Lower lobe of right lung (tissue), 2 donors: ENCODE results near the gene PDZD8. TPM values are rescaled to one million over a fixed set of nuclear protein-coding genes. Genes with fewer than 3 reads are reported as not detected.

Experiments used
- ATAC-seq, 2 donors: fragments of 200-7000 bp; cut with Tn5 transposase; one replicate each; pipeline ENCODE4 v1.9.1; 2020 to 2022; ENCODE audit warnings: mild to moderate bottlenecking in 2 of 2, moderate library complexity in 2 of 2
- DNase-seq: peaks from one replicate; pipeline ENCODE4 v3.0.0-alpha.2; 2020
- H3K27ac ChIP-seq: fragments of 200-600 bp; one replicate; pipeline ENCODE4 v1.8.0; 2022
- H3K27me3 ChIP-seq: fragments of 200-600 bp; one replicate; pipeline ENCODE4 v1.8.0; 2022; ENCODE audit warnings: low read depth
- H3K36me3 ChIP-seq: fragments of 200-600 bp; one replicate; pipeline ENCODE4 v1.8.0; 2022; ENCODE audit warnings: mild to moderate bottlenecking
- H3K4me1 ChIP-seq: fragments of 200-600 bp; one replicate; pipeline ENCODE4 v1.8.0; 2022
- H3K4me3 ChIP-seq: fragments of 200-600 bp; one replicate; pipeline ENCODE4 v1.8.0; 2022; ENCODE audit warnings: mild to moderate bottlenecking
- H3K9me3 ChIP-seq: fragments of 200-600 bp; one replicate; pipeline ENCODE4 v1.8.0; 2022
- CTCF ChIP-seq: fragments of 200-600 bp; IDR thresholded peaks from one replicate; pipeline ENCODE4 v1.8.0; 2022; ENCODE audit warnings: antibody characterized with exemption, mild to moderate bottlenecking
- intact Hi-C: fragments of 100-400 bp; cut with DNase I; formaldehyde crosslinking; loops from one replicate; pipeline ENCODE4 v1.11.0; 2022
- total RNA-seq: library from RNA; stranded (reverse); fragmentation: NEBNext Ultra II Directional; extraction: Animal tissue kit (Norgen Biotek cat#: 25700); gene quantifications from one replicate; pipeline ENCODE4 v1.2.1, GENCODE V29; 2021
- donor health status: DM: no; HTN: yes; CAD: no; lungs with severe emphysema.

Gene PDZD8
- total RNA-seq, 1 donor from 2014 or later, result 29.4 TPM

DNA sequence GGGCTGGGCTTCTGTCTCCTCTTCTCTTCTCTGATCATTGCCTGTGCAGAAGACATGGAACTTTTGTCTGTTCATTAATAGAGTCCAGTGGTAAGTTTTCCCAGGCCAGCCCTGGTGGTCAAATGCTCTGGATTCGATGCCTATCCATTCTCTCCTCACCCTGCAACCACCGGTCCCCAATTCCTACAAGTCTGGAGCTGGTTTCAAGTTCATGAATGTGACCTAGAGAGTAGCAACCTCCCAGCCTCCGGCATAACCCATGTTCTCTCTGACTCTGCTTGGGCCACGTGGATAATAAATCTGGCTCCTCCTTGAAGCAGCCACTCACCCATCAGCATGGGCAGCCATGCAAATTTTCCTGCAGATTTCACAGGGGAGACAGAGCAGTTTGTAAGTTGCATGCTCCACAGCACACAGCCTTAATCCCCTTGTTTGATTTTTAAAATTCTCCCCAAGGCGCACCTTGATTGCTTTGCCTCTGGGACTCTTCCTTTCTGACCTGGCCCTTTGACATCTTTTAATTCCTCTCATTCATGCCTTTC lies 37.3 kb upstream of the PDZD8 start:
- H3K4me3 ChIP-seq, result no peak overlapping the region
- H3K27ac ChIP-seq, result no peak overlapping the region
- TF ChIP-seq CTCF, result no peak
- intact Hi-C loops, result no loop called here
- no peaks in the 10 kb centered on the region for H3K36me3 ChIP-seq
- ATAC-seq, result no peak
- no peaks in the 10 kb centered on the region for H3K27me3 ChIP-seq
- no peak for DNase-seq
- no peaks in the 10 kb centered on the region for H3K9me3 ChIP-seq
- H3K4me1 ChIP-seq, result no peaks in the 10 kb centered on the region

- H3K27ac ChIP-seq, result no peak overlapping the region
Measured at GRCh38 chr10:117411479-117412399, 36.5 kb upstream of the PDZD8 start.

GRCh38 chr10:117410557-117410956 lies 35.3 kb upstream of the PDZD8 start:
- H3K4me1 ChIP-seq, result no peaks in the 10 kb centered on the region
- H3K27me3 ChIP-seq, result no peaks in the 10 kb centered on the region
- no peak overlapping the region for H3K27ac ChIP-seq
- H3K4me3 ChIP-seq, result no peak overlapping the region
- no peaks in the 10 kb centered on the region for H3K36me3 ChIP-seq
- no peak for ATAC-seq
- H3K9me3 ChIP-seq, result no peaks in the 10 kb centered on the region
- TF ChIP-seq CTCF, result no peak
- DNase-seq, result no peak
- intact Hi-C loops, result no loop called here

More at GRCh38 chr10:117411479-117412399, 36.5 kb upstream of the PDZD8 start:
- Histone ChIP-seq H3K4me1 (no peaks in the 10 kb centered on the region), H3K27me3 (no peaks in the 10 kb centered on the region), H3K36me3 (no peaks in the 10 kb centered on the region), H3K4me3 (no peak overlapping the region), H3K9me3 (no peaks in the 10 kb centered on the region)
- intact Hi-C loops, result no loop called here
- DNase-seq (no peak), ATAC-seq (no peak)
- no peak for TF ChIP-seq CTCF

- ATAC-seq (peak in 1 of 2 donors; percentile 45), DNase-seq (no peak)
- Histone ChIP-seq H3K27me3 (no peaks in the 10 kb centered on the region), H3K4me1 (no peaks in the 10 kb centered on the region), H3K4me3 (no peak overlapping the region), H3K36me3 (no peaks in the 10 kb centered on the region), H3K9me3 (no peaks in the 10 kb centered on the region), H3K27ac (no peak overlapping the region)
- no peak for TF ChIP-seq CTCF
- intact Hi-C loops, result no loop called here
Measured at GRCh38 chr10:117409549-117410305, 34.5 kb upstream of the PDZD8 start.

DNA sequence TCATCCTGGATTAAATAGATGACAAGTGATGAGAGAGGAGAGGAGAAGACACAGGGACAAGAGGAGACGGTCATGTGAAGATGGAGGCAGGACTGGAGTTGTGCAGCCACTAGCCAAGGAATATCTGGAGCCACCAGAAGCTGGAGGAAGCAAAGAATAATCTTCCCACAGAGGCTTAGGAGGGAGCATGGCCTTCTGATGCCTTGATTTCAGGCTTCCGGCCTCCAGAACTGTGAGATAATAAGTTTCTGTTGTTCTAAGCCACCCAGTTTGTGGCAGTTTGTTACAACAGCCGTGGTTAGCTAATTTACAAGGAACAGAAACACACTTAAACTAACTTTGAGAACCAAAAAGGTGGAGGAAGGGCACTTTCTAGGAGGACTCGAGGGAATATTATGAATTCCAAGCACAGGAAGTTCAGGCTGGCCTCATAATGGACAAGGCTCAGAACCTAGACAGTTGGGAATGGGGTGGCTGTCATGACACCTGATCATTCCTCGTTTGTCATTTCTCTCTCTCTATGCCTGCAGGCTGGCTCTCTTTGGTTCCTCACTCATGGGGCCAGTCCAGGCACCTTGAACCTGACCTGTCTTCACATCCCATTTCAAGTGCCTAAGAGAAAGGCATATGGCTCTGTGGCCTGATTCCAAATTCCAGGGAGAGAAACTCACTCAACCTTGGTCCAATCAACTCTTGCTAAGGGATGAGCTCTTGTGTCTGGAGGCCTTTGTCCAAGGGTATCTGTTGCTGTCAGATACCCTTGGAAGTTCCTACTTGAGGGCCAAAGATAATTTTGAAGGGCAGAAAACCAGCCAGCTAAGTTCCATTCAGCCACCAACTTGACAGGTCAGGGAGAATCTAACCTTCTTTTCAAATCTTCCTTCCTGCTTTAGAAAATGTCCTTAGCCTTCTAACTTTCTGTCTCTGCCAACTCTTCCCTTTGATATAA lies 33.5 kb upstream of the PDZD8 start:
- H3K27ac ChIP-seq, result no peak overlapping the region
- no peaks in the 10 kb centered on the region for H3K9me3 ChIP-seq
- H3K4me1 ChIP-seq, result no peaks in the 10 kb centered on the region
- H3K27me3 ChIP-seq, result no peaks in the 10 kb centered on the region
- intact Hi-C loops, result no loop called here
- no peaks in the 10 kb centered on the region for H3K36me3 ChIP-seq
- H3K4me3 ChIP-seq, result no peak overlapping the region
- DNase-seq, result no peak
- no peak for ATAC-seq
- TF ChIP-seq CTCF, result no peak
